Activated CD8-positive, alpha-beta memory T cell treated with anti-CD3 and anti-CD28 coated beads, Interleukin-2, amount 50 U/mL, for 1 hour (primary cell): ENCODE results near the gene MYH15.

Source experiments
- DNase-seq: peaks from one replicate; pipeline ENCODE4 v3.0.0-alpha.2; 2020; ENCODE audit errors: extremely low read depth

The MYH15 gene

GRCh38 chr3:108334701-108335100, 175.7 kb downstream of the MYH15 start:
- no peak for DNase-seq

- no peak for DNase-seq
These were observed 176.4 kb downstream of the MYH15 start for GRCh38 chr3:108333961-108334360.

- no peak for DNase-seq
These were observed 178.6 kb downstream of the MYH15 start for GRCh38 chr3:108331792-108332191.
